T-helper 2 cell treated with Interferon-gamma antibody and Interleukin-4, amounts not matched to agents 100 ng/mL and 5 ng/mL, for 36 hours (primary cell): Measurements from ENCODE around the gene RBM19. TPM values are rescaled to one million over a fixed set of nuclear protein-coding genes. Genes with fewer than 3 reads are reported as not detected.

Experiments
- intact Hi-C: fragments of 100-400 bp; cut with micrococcal nuclease; formaldehyde crosslinking; loops from one replicate; pipeline ENCODE4 v1.15.1; 2023
- total RNA-seq: library from RNA; stranded (reverse); gene quantifications from 2 replicates; pipeline ENCODE4 v1.2.3, GENCODE V29; 2022

Gene RBM19
- total RNA-seq, 1 donor from 2014 or later: 44.2 TPM

DNA sequence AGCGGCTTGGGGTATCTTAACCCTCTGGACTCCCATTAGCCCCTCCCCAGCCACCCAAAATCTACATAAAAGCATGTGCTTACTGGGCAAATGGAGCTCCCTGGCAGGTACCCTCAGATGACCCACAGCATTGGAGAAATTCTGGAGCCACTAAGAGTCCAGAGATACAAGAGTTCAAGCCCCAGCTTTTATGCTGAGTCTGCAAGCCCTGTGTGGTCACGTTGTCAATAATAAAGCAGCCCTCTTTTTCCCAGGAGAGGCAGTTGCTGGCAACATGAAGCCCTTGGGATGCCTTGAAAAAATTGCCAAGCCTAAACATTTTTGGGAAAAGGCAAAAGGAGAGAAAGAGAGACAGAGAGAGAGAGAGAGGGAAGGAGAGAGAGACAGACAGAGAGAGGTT, 83.4 kb downstream of the RBM19 start:
- intact Hi-C loops: no loop called here

DNA sequence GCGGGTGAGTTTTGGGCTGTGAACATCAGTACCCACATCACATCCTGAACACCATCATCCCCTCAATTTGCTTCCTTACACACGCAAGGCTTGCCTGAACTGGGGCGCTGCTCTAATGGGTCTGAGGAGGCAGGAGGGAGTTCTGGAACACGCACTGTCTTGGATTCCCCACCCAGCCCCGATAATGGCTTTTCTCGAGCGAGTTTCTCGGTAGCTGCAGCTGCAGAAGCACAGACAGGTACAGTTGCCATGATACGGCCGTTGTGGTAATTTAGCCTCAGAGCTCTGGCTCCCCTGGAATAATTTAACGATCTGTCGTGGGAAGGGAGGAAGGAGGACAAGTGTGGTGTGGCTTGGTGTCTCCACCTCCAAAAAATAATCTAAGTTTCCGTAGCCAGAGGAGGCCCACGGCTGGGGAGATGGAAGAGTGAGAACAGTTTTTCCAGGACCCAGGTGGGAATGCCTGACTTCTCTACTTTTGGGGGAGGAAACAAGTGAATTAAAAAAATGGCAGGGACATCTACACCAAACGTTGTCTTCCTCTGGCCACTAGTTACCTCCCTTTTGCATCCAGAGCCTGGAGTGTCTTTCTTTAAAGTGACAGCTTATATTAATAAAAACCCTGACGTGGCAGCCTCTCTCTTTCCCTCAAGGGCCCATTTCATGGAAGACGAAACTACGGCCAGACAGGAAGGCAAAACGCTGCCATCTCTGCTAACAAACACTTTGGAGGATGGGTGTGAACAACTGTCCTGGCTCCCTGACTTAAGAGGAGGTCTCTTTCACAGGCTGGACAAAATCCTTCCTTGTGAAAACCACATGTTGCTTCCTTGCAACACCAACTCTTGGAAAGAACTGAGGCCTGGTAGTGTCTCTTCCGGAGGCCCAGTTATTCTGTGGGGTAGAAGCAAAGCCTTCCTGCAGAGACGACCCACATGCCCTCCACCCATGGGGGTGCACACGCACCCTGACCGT, 84.8 kb downstream of the RBM19 start:
- intact Hi-C loops: no loop called here

DNA sequence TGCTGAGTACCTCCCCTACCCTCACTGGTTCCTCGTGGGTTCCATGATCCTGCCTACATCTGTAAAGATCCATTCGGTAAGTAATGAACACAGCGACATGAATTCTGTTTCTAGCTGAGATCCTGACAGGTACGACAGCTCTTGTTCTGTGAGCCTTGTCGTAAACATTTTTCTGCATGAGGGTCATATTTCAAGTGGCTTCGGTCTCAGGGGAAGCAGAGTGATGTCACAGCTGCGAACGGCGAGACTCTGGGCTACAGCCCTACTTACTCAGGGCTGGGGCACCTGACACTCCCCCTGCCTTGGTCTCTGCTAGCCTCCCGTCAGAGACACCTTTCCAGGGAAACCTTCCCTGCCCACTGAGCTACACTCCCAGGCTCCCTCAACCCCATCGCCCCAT, 85.8 kb downstream of the RBM19 start:
- intact Hi-C loops: no loop called here

DNA sequence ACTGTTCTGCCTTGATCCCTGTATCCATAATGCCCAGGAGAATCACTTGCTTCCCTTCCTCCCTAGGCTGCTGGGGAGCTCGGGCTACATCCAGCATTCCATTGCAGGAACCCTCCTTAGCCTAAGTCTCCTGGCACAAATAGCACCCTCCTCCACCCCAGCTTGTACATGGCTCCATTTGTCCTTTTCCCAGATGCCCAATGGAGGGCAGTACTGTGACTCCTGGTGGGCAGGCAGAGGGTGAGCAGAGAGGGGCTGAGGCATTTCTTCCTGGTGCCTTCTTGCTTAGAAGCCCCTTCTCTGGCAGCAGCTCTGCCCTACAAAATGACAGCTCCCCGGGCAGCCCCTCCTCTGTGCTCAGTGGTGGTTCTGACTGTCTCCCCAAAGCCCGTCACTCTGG, 86.5 kb downstream of the RBM19 start:
- intact Hi-C loops: no loop called here

DNA sequence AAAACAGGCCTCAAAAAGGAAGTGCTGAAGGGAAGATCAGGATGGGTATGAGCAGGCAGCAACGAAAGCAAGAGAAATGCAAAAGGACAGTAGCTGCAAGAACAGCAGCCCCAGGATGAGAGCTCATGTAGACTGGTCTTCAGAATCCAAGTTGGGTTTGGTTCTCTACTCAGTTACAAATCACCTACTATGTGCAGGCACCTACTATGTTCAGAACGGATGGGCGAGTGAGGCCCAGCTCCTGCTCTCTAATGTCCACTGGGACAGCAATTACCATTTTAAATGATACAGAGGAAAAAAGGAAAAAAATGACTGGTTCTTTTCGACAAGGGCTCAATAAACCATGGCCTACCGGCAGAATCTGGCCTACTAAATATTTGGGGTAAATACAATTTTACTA, 88.5 kb downstream of the RBM19 start:
- intact Hi-C loops: no loop called here

DNA sequence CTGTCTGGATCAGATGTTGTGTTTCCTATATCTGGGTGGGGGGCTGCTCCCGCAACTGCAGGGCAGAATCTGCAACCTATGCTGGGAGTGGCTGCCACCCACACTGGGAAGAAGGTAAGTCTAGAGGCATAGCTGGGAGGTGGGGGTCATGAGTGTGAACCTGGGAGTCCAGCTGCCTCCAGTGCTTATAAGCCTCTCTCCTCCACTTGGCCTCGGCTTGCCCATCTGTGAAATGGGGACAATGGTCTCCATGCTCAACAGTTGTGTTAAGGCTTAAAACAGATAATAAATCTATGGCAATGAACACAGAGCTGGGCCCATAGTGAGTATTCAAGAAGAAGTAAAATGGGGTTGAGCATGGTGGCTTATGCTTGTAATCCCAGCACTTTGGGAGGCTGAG, 90.0 kb downstream of the RBM19 start:
- intact Hi-C loops: no loop called here

DNA sequence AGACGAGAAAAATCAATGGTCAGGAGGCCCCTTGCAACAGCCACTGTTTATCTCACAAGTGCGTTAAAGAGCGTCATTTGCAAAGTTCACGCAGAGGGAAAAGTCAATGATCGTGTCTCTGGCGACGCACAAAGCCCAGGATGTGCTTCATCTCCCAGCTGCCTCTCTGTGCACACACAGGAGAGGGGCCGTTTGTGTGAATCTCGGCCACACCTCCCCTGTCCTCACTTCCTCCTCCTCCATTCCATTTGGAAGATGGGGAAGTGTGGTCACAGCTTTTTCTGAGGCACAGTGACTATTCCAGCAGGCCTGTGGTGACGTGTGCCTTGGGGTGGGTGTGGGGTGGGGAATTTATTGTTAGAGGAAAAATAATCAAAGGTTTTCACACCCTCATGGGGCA, 90.4 kb downstream of the RBM19 start:
- intact Hi-C loops: no loop called here

DNA sequence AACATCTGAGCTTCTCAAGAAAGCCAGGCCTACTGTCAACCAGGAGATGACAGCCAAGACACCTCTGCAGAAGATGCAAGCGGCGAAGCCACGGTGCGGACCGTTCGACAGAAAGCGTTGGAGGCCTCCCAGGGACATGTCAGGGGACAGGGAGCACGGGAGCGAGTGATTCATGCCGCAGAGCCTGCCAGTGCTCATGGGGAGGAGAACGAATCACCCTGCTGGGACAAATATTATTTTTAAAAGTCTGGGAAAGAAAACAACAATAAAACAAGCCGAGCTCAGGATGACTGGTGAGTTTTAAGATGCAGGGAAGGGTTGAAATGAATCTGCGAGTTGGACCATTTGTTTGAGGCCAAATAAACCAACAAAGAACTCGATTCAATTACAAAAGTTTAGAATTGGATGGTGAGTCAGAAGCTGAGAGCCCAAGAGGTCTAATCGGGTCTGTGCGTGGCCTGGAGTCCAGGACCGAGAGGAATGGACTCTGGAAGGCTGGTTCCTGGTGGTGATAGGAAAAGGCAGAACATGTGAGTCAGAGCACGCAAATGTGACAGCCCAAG, 91.0 kb downstream of the RBM19 start:
- intact Hi-C loops: no loop called here

DNA sequence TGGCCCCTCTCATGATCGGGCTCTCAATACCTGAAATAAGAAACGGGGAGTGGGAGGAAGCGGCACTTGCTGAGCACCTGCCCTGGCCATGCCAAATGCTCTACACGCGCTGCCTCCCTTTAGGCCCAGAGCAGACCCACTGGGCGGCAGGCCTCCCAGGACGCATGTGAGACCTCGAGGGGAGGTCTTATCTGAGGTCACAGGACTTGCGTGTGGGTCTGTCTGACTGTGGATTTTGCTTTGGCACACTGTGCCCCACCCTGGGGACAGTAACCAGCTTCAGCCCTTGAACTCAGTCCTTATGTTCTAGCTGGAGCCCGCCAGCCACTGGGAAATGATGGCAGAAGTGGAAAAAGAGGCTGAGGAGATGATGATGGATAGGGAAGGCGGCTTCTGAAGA, 91.8 kb downstream of the RBM19 start:
- intact Hi-C loops: no loop called here

DNA sequence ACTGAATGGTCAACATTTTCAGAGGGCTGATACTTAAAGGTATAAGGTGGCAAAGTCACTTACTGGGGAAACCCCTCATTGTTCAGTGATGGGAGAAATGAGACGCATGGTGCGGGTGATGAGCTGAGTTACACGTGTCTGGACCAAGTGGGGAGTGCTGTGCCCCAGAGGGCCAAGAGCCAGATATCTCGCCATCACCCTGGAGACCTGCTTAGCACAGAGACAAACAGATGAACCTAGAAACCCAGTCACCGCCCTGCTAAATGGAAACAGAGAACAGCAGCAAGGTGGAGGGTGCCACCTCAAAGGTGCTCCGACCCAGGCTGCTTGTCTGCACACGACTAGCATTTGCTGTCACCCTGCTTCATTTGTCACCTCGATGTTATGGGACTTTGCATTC, 92.4 kb downstream of the RBM19 start:
- intact Hi-C loops: no loop called here

DNA sequence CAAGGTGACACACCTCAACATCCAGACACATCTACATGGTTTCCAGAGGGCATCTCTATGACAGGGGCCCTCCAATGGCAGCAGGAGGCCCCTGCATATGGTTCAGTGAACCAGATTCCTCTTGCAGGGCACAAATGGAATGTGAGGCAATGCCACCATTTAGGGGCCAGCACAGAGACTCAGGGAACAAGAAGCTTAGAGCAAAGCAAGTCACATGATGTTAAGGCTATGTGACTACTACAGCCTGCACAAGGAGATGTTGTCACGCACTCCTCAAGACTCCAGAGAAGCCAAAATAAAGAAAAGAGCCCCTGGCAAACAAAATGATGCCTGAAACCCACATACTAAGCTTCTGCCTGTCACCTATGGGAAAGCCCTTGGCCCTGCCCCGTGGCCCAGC, 95.2 kb downstream of the RBM19 start:
- intact Hi-C loops: no loop called here

DNA sequence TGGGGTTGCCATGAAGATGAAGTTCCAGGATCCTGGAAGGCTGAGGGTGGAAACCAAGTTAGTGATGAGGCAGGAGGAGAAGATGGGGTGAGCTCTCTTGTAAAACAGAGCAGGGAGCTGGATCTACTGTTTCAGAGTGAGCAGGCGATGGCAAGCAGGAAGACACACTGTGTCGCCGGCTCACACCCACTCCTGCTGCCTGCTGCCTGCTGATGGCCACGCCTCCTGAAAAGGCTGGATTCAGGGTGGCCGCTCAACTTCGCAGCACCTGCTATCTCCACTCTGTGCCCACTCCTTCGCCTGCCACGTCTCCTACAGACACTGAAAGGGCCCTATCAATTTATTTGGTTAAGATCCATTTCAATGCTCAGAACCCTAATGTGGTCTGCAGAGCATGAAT, 96.1 kb downstream of the RBM19 start:
- intact Hi-C loops: no loop called here

DNA sequence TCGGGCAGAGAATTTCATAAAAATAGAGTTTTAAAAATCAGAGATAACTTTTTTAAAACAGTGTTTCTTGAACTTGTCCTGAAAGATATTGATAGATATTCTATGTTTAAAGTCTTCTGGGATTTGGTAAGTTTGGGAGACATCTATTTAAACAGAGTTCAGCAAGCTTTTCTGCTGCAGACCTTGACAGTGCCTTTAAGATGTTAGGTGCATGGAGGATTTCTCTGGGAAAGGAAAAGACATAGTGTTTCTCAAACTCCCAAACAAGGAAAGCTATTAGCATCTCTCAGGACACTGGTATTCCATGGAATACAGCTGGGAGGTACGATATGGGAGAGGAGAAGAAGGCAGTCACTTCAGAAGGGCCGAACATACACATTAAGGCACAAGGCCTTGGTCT, 97.8 kb downstream of the RBM19 start:
- intact Hi-C loops: no loop called here

DNA sequence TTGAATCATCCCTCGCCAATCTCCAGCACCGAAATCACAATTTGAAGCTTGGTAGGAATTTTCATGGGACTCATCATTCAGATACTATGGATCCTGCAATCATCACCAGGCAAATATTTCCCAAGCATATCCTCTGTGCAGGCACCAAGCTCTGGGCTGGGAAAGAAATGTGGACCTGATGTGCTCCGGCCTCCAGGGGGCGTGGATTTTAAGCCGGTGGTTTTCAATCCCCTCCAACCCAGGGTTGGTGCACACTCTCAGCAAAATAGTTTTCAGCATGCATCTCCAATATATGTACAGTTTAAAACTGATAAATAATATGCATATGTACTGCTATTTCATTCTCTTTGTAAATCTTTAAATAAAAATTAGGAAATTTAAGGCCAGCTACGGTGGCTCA, 98.9 kb downstream of the RBM19 start:
- intact Hi-C loops: no loop called here

DNA sequence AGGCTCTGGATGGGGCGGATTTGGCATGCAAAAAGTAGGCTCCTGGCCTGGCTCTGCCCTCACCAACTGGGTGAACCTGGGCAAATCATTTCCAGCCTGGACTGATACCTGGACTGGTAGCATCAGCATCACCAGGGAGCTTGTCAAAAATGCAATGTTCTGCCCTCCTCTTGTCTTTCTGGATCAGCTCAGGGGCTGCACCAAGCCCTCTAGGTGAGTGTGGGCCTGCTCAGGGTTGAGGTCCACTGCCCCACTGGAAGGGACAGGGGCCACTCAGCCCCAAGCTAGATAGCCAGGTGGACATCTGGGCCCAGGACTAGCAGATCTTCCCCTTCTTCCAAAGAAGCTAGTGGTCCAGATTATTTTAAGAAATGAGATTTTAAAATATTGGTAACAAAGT, 99.6 kb downstream of the RBM19 start:
- intact Hi-C loops: no loop called here

DNA sequence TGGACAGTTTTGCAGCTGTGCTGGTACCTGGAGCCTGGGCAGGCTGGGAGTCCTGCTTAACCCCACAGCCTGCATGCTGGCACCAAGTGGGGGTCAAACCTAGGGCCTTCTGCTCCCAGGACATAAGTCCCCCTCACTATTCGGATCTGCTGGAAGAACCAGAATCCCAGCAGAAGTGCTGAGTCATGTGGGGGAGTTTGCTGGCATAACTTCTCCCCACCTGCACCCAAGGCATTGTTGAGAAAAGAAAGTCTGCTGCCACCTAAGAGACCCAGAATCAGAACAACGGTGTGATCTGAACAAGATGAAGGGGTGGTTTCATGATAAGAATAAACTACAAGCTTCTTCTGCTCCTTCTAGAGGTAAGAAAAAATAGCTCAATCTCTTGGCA, 102.7 kb downstream of the RBM19 start:
- intact Hi-C loops: no loop called here

DNA sequence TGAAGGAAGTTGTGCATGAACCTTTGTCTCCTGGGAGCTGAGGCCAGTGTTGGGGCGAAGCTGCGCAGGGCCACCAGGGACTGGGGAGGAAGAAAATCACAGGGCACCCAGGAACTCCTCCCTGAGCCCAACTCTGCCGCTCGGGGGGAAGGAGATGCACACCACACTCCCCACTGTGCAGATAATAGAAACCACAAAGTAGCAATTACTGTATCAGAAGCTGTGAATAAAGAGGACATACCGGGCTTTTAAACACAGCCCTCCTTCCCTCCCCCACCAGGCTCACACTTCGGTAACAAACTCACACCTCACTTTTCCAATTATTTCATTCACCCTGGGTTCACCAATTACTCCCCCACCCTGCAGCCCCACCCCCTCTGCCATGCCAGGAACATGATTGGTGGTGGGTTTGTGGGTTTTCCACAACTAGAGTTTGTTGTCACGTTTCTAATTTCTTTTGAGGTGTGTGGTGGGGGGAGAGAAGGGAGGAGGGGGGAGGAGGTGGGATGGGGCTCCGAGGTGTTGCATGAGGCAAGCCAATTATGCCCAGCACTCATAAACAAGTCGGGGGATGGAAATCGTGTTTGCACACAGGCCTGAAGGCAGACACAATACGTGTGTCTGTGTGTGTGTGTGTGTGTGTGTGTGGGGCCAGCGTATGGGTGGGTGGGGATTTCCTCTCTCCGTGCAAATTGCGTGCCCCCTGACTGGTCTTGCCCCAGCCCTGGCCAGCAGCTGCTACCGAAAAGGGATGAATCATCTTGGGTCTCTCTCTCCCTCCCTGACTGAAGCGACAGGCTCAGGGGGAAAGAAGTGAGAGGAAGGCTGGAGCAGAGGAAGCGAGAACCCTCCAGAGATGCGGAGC, 103.3 kb downstream of the RBM19 start:
- intact Hi-C loops: no loop called here

DNA sequence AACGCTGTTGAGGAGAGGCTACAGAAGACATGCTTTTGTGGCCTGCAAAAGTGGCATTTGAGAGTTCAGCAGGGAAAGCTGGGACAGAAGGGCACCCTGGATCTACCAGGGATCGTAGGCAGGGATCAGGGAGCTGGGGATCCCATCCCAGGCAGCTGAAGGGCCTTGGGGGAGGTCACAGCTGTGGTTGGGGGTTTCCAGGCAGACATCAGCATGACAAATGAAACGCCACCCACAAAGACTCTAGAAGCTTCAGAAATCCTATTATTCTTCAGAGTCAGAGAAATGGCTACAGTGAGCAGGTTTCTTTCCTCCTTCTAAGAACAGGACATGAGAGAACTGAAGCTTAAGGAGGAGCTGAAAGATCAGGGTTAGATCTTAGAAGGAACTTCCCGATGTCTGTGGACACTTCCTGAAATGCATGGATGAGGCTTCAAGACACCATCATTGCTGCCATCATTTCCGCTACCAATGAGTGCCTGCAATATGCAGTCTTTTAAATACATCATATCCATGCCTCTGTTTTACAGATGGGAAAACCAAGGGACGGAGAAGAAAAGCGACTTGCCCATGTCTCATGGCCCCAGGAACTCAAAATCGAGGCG, 104.3 kb downstream of the RBM19 start:
- intact Hi-C loops: no loop called here

DNA sequence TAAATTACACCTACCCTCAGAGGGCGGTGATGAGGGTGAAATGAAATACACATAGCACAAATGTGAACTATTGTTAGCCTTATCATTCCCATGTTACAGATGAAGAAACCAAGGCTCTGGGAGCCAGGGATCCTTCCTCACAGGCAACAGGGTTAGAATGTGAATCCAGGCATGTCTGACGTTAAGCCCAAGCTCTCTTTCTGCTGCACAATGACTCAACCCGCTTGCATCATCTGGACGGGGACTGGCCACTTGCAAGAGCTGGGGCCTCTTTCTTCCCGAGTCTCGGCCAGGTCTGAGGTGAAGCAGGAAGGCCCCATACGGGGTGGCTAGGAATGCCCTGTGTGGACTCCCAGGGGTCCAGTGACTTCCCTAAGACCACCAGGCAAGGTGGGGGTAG, 105.2 kb downstream of the RBM19 start:
- intact Hi-C loops: no loop called here

DNA sequence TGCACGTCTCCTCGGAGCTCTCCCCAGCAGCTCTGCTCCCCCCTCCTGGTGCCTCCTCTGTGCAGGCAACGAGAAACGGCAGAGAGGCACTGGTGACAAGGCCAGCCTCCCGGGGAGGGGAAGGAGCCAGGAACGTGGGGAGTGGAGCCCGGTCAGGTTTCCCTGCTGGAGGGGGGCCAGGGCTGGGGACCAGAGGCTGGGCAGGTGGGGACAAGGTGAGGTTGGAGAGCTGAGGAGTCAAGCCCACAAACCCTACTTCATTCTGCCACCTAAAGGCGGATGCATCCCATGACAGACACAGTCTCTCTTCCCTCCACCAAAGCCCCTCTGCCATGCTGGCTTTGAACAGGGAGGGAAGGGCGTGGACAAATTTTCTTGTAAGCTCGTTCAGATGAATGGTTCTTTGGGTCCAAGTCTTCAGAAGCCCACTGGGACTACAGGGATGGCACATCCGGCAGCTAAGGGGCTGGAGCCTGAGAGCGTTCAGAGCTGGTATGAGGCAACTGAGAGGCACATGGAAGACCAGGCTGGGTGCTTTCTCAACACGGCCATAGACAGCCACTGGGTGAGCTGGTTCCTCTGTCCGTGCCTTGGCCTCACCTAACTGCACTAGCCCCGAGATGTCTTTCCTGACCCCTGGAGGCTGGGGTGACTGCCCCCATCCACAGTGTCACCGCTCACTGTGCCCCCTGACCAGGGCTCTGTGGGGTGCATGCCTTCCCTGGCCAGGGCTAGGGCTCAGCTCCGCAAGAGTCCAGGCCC, 105.9 kb downstream of the RBM19 start:
- intact Hi-C loops: no loop called here

DNA sequence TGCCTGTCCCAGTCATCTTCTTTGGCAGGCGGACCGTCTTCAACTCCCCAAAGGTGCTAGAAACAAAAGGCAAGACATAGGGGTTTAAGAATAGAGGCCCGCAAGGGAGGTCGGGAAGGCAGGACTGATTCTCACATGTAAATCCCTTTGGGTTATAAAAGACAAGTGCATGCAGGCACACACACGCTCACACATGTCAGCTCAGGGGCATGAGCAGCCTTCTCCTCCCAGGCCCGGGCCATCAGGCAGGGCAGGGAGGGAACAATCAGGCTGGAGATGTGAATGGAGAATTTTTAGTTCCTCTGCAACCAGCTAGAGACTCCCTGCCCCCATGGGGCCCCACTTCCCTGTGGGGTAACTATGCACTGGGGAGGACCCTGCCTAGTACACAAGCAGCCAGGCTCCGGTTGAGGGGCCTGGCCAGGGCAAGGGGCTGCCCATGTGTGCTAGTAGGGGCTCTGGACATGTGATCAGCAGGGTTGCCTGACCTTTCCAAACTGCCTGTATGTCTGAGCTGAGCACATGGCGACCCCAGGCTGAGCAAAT, 107.2 kb downstream of the RBM19 start:
- intact Hi-C loops: no loop called here
